Right hindlimb (tissue), 1 donor: ENCODE measurements around the gene MLANA.
"Not testable (repeated sequence)": the region's sequence is repeated elsewhere in the genome, so short reads cannot be mapped to it uniquely, and the experiment has no call there.

Source experiments
- DNase-seq: peaks from one replicate; pipeline ENCODE4 v3.0.0-alpha.2; 2018

MLANA gene

GRCh38 chr9:5870020-5870339, 20.7 kb upstream of the MLANA start:
- no peak for DNase-seq

DNA sequence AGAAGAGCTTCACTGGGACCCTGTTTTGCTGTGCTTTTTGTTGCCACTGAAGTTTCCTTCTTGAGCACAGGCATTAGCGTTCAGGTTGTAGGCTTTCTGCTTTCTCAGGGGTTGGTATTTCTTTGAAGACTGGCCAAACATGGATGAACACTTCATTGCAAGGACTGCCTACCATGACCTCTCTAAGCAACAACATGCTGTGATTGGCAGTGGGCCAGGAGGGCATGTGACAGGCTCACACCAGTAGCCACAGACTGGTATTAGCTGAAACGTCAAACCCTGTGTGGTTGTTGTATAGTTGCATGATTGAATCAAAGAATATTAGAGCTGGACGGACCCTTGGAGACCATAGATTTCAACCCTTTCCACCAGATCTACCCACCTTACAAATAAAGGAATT, 20.0 kb upstream of the MLANA start:
- no peak for DNase-seq

- DNase-seq, result no peak
These were observed 18.9 kb upstream of the MLANA start for GRCh38 chr9:5871785-5872184.

DNA sequence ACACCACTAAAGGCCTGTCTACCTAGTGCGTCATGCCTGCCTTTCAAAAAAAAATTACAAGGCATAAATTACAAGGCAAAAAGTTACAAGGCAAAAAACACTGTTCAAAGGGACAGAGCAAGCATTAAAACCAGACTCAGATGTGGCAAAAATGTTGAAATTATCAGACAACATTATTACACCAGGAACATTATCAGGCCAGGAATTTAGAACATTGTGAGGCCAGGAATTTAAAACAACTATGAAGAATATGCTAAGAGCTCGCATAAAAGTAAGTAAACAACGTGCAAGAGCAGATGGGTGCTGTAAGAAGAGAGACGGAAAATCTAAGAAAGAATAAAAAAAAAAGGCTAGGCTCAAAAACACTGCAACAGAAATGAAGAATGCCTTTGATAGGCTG, 18.2 kb upstream of the MLANA start:
- no peak for DNase-seq

DNA sequence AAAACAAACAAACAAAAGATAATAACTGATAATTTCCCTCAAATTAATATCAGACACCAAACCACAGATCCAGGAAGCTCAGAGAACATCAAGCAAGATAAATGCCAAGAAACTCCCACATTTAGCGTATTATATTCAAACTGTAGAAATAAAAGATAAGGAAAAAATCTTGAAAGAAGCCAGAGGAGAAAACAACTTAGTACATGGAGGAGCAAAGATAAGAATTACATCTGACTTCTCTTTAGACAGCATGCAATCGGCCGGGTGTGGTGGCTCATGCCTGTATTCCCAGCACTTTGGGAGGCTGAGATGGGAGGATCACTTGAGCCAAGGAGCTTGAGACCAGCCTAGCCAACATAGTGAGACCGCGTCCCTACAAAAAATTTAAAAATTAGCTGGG, 17.2 kb upstream of the MLANA start:
- DNase-seq, result no peak

GRCh38 chr9:5874048-5874447, 16.6 kb upstream of the MLANA start:
- DNase-seq, result no peak

GRCh38 chr9:5876026-5876425, 14.7 kb upstream of the MLANA start:
- DNase-seq, result no peak

- DNase-seq, result no peak
These were observed 14.0 kb upstream of the MLANA start for GRCh38 chr9:5876711-5877110.

GRCh38 chr9:5879419-5880181, 11.1 kb upstream of the MLANA start:
- DNase-seq, result no peak

GRCh38 chr9:5882244-5883012, 8.3 kb upstream of the MLANA start:
- DNase-seq, result not testable (repeated sequence)

DNA sequence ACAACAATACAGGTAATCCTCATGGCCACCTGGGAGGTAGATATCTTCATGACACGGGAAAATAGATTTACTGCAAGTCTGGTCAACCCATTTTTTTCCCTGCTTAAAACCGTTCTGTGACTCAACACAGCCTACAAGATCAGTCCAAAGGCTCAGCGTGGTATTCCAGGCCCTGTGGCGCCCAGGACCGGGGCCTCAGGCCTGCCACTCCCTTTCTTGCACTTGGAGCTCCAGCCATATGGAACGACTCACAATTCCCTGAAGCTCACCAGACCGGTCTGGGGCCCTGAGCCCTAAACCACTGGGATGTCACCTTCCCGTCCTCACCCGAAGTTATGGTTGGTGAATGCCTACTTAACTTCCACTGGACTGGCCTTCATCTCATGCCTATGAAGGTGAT, 6.5 kb upstream of the MLANA start:
- no peak for DNase-seq

DNA sequence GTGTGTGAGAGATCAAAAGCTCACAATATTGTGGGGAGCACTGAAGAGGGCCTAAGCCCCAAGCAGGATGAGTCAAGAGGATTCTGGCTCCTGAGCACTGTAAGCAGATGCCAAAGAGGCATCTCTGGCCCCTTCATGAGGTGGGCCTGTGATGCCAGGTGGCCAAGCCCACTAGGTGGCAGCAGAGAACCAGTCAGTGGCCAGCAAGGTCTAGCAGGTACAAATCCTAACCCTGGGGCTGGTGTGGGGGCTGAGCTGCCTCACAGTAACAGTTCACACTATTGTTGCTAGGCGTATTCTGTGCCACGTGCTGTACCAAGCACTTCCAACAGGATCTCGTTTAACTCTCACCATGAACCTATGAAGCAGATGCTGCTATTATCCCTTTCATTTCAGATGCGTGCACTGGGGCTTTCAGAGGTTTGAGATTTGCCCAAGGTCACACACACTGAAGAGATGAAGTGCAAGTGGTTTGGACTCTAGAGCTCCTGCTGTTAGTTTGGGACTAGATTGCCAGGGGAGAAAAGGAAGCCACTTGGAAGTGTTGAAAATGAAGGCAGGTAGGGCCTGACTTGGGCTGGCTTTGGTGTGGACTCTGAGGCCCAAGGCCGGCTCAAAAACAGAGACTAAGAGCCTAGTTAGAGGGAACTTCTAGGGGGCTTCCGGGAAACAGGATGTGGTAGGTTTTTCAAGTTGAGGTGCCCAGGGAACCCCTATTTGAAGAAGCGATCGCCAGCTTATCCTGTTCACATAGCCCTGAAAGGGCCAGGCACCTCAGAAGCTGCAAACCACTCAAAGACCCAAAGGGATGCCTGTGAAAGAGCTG, 4.4 kb upstream of the MLANA start:
- DNase-seq, result peak; percentile 69

GRCh38 chr9:5892456-5893133, 1.9 kb downstream of the MLANA start:
- DNase-seq, result no peak

- no peak for DNase-seq
These were observed 2.4 kb downstream of the MLANA start for GRCh38 chr9:5893134-5893505.

GRCh38 chr9:5893591-5894236, 3.0 kb downstream of the MLANA start:
- DNase-seq, result no peak

DNA sequence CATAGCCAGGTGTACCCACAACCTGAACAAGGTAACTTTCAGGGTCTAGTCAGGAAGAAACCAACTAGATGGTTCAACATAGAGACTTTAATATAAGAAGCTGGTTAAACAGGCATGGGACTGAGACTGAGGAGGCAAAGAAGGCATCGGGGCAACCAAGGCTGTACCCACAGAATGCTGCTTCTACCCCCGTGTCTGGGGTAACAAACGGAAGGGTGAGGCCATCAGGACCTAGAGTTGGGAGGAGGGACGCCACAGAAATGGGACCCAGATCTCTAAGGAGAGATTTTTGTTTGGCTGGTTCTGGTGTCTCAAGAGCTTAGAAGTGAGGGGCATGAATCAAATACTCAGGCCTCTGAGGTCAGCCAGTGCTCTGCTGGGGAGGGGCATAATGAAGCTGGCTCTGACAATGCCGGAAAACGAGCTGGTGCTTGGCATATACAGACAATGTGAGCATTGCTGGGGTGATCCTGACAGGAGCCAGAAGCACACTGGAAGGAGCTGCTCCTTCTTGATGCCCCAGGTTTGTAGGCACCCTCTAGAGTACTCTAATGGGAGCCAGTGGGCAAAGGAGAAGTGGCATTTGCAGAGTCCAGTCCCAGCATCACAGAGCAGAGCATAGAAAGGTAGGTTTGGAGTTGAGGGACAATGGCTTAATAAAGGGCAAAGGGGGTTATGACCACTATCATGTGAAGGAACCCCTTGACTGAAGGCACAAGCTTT, 3.7 kb downstream of the MLANA start:
- DNase-seq, result no peak

- DNase-seq, result no peak
These were observed 5.1 kb downstream of the MLANA start for GRCh38 chr9:5895782-5896181.

DNA sequence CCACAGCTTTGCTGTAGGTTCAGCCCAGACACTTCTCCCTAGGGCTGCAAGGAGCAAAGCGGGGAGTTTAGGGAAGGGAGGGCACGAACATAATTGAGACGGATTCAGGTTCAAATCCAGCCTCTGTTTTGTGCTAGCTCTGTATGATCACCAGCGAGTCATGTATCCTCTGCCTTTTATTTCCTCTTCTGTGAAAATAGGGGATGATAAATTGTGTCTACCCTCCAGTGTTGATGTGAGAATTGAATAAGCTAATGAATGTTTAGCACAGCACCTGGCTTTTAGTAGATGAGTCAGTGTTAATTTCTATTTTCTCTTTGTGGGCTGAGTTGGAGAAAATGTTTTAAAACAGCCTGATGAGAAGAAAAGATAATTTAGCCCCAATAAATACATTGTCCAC, 6.2 kb downstream of the MLANA start:
- DNase-seq, result no peak

GRCh38 chr9:5897851-5898250, 7.2 kb downstream of the MLANA start:
- no peak for DNase-seq

DNA sequence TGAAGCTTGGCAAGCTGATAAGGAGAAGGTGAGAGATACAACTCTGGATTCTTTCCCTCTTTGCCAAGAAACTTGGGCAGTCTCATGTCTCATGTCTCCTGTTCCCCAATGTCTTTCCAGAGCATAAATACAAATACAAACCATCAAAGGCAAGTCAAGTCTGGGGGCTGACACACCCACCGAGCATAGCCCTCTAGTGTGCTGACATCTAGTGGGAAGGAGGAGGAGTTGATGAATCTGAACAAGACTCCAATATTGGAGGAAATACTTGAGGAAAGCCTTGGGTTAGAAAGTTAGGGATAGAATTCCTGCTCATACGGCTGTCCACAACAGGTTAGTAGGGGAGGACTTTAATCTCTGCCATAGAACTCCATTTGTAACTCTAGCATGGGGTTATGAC, 8.6 kb downstream of the MLANA start:
- DNase-seq, result no peak

DNA sequence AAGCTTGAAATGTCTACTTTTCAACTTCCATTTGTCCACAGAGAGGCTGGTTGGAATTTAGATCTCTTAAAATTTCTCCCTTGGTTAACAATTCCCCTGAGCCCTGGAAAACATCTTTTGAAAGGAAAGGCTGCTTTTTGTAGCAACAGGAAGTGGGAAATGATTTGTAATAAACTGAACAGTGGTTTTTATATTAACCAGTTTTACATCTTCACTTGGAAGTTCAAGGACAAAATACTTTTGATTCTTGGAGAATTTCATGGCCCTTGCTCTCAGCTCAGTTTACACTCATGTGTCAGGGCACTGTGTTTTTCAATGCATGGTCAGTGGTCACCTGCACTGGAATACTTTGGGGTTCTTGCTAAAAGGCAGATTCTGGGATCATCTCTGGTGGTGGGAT, 9.9 kb downstream of the MLANA start:
- no peak for DNase-seq

GRCh38 chr9:5902377-5902776, 11.7 kb downstream of the MLANA start:
- no peak for DNase-seq
